ENCODE measurements around the gene NPAS3.
"Not testable (repeated sequence)": the region's sequence is repeated elsewhere in the genome, so short reads cannot be mapped to it uniquely, and the experiment has no call there.

Gene NPAS3

DNA sequence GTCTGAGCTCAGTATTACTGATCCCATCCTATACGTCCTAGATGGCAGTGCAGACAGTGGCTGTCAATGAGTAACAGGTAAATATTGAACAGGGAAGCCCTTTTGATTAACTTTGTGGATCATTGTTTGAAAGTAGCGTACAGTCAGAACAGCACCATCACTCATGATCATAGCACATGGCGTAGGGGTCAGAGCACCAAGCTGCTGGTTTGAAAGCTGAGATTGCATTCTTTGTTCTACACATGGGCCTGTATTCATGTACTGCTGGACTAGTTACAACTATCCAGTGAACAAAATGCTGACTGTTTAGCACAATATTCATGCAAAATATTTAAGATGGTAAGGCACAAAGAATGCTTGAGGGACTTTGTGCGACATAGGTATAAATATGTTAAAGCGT is 131.8 kb downstream of the NPAS3 start:
- no peak overlapping the region for H3K4me3 ChIP-seq (replicated peaks; ENCODE audit: low read depth, low read length)
- DNase-seq (ENCODE audit: extremely low read depth, low read depth): no peak
- TF ChIP-seq, protein P1, sequence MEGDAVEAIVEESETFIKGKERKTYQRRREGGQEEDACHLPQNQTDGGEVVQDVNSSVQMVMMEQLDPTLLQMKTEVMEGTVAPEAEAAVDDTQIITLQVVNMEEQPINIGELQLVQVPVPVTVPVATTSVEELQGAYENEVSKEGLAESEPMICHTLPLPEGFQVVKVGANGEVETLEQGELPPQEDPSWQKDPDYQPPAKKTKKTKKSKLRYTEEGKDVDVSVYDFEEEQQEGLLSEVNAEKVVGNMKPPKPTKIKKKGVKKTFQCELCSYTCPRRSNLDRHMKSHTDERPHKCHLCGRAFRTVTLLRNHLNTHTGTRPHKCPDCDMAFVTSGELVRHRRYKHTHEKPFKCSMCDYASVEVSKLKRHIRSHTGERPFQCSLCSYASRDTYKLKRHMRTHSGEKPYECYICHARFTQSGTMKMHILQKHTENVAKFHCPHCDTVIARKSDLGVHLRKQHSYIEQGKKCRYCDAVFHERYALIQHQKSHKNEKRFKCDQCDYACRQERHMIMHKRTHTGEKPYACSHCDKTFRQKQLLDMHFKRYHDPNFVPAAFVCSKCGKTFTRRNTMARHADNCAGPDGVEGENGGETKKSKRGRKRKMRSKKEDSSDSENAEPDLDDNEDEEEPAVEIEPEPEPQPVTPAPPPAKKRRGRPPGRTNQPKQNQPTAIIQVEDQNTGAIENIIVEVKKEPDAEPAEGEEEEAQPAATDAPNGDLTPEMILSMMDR (IDR thresholded peaks at IDR 0.05; ENCODE audit: low read depth, low read length, missing control alignments): no peak

DNA sequence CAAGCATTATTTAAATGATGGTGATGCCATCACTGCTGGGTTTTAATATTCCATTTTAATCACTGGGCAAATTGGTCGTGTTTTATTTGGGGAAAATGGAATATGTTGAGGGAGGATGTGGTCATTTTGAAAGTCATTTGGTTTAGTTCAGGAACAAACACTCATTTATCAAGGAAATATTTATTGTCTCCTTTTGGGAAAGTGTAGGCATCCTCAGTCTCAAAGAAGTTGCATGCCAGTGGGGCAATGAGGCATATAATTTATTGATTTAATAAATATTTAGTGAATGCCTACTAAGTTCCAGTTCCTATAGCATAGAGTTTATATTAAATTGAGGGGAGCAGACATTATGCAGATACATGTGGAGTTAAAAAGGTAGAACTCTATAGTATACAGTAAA is 134.3 kb downstream of the NPAS3 start:
- DNase-seq (ENCODE audit: extremely low read depth, low read depth): no peak
- TF ChIP-seq, protein P1 (IDR thresholded peaks at IDR 0.05; ENCODE audit: low read depth, low read length, missing control alignments): no peak
- H3K4me3 ChIP-seq (replicated peaks; ENCODE audit: low read depth, low read length): no peak overlapping the region

DNA sequence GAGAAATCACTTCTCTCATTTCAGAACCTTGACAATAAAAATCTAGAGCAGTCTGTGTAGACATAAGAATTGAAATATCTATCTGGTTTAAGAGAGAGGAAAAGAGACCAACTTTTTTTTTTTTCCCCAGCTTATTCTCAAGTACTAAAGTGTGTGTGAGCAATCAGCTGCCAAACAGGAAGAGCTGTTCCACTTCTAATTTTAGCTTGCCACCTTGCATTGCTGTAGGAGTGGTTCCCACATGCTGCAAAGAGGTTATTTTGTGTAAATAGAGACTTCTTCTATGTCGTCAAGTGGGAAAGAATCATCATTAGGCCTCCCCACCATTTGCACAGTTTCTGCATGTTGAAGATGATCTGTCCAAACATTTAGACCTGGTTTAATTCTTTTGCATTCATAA is 142.6 kb downstream of the NPAS3 start:
- no peak for DNase-seq (ENCODE audit: extremely low read depth, low read depth)
- TF ChIP-seq, protein P1 (IDR thresholded peaks at IDR 0.05; ENCODE audit: low read depth, low read length, missing control alignments): no peak
- H3K4me3 ChIP-seq (replicated peaks; ENCODE audit: low read depth, low read length): no peak overlapping the region

DNA sequence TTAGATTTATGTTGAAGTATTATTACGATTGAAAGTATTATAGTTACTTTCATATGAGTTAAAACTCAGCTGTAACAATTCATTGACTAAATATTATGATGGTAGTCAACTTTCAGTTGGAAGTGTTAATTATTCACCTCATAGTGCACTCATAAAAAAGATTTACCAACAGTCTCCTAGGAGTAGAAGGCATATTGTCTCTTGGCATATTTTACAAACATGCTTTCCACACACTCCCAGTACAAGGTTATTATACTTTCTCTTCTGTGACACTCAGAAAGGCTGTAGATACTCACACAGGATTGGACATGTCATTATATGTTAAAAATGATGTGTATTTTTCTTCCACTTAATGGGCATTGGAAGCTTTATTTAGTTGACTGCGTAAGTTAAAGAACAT is 147.1 kb downstream of the NPAS3 start:
- no peak overlapping the region for H3K4me3 ChIP-seq (replicated peaks; ENCODE audit: low read depth, low read length)
- TF ChIP-seq, protein P1 (IDR thresholded peaks at IDR 0.05; ENCODE audit: low read depth, low read length, missing control alignments): no peak
- no peak for DNase-seq (ENCODE audit: extremely low read depth, low read depth)

DNA sequence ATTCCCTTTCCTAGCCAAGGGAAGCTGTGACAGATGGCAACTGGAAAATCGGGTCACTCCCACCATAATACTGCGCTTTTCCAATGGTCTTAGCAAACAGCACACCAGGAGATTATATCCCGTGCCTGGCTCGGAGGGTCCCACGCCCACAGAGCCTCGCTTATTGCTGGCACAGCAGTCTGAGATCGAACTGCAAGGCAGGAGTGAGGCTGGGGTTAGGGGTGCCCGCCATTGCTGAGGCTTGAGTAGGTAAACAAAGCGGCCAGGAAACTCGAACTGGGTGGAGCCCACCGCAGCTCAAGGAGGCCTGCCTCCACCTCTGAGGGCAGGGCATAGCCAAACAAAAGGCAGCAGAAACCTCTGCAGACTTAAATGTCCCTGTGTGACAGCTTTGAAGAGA is 149.6 kb downstream of the NPAS3 start:
- not testable (repeated sequence) for DNase-seq (ENCODE audit: extremely low read depth, low read depth); H3K4me3 ChIP-seq (replicated peaks; ENCODE audit: low read depth, low read length)

DNA sequence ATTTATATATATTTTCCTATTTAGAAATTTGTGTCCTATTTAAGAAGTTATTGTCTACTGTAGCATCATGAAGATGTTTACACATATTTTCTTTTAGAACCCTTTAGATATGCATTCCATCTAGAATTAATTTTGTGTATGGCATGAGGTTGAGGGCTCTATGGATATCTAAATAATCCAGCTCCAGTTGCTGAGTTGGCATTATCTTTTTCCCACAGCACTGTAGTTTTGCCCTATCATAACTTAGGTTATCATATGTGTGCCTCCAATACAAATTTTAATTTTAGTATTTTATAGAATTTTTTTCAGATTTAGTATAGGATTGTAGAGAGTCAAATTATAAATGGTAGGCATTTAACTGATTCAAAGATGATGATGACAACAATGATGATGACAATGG is 159.3 kb downstream of the NPAS3 start:
- TF ChIP-seq, protein P1 (IDR thresholded peaks at IDR 0.05; ENCODE audit: low read depth, low read length, missing control alignments): no peak
- no peak for DNase-seq (ENCODE audit: extremely low read depth, low read depth)
- H3K4me3 ChIP-seq (replicated peaks; ENCODE audit: low read depth, low read length): no peak overlapping the region

DNA sequence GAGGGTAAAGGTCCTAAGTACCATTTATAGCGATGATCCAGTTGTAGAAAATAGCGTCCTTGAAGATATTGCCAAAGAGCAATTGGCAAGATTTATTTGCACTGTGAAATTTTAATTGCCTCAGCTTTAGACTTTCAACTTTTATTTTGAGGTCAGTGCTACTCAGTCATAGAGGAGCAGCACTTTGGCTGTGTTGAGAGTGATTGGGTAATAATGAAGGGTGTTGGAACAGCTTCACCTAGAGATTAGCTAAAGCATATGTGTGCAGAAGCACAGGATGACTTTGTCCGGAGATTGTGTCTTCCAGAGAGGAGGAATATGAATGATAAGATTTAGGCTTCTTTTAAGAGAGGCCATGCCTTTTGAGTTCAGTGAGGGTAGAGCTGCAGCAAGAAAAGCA is 164.8 kb downstream of the NPAS3 start:
- no peak overlapping the region for H3K4me3 ChIP-seq (replicated peaks; ENCODE audit: low read depth, low read length)
- no peak for DNase-seq (ENCODE audit: extremely low read depth, low read depth)
- TF ChIP-seq, protein P1 (IDR thresholded peaks at IDR 0.05; ENCODE audit: low read depth, low read length, missing control alignments): no peak
